Measurements from ENCODE around the gene CCRL2. TPM values are rescaled to one million over a fixed set of nuclear protein-coding genes. Genes with fewer than 3 reads are reported as not detected.
"Not testable (repeated sequence)": the region's sequence is repeated elsewhere in the genome, so short reads cannot be mapped to it uniquely, and the experiment has no call there.

Gene CCRL2
- polyA plus RNA-seq, 1 experiment = not detected

GRCh38 chr3:46422617-46423016 lies 15.6 kb downstream of the CCRL2 start:
- no peak for DNase-seq (ENCODE audit: low read depth)
- Histone ChIP-seq H3K4me3 (ENCODE audit: low read depth, low read length) (no peak overlapping the region), H3K27me3 (ENCODE audit: control insufficient read depth, insufficient read depth, low read length) (no peaks in the 10 kb centered on the region), H3K36me3 (ENCODE audit: control insufficient read depth, insufficient read depth, low read length) (no peaks in the 10 kb centered on the region)
- TF ChIP-seq CTCF (IDR thresholded peaks at IDR 0.05; ENCODE audit: insufficient read depth, low read depth, low read length) = no peak
- ChIA-PET POLR2A (no interaction called here), CTCF (no interaction called here)

- TF ChIP-seq CTCF (IDR thresholded peaks at IDR 0.05; ENCODE audit: insufficient read depth, low read depth, low read length) = no peak
- no peak overlapping the region for H3K4me3 ChIP-seq (ENCODE audit: low read depth, low read length)
- POLR2A ChIA-PET = no interaction called here
- H3K27me3 ChIP-seq (ENCODE audit: control insufficient read depth, insufficient read depth, low read length) = no peaks in the 10 kb centered on the region
- DNase-seq (ENCODE audit: low read depth) = no peak
- CTCF ChIA-PET = no interaction called here
- H3K36me3 ChIP-seq (ENCODE audit: control insufficient read depth, insufficient read depth, low read length) = no peaks in the 10 kb centered on the region
Observed at GRCh38 chr3:46423588-46423987, 16.5 kb downstream of the CCRL2 start.

- H3K36me3 ChIP-seq (ENCODE audit: control insufficient read depth, insufficient read depth, low read length); CTCF ChIA-PET; POLR2A ChIA-PET; DNase-seq (ENCODE audit: low read depth); H3K4me3 ChIP-seq (ENCODE audit: low read depth, low read length); H3K27me3 ChIP-seq (ENCODE audit: control insufficient read depth, insufficient read depth, low read length): not testable (repeated sequence)
Observed at GRCh38 chr3:46426476-46426875, 19.4 kb downstream of the CCRL2 start.

GRCh38 chr3:46427404-46427803 lies 20.3 kb downstream of the CCRL2 start:
- H3K4me3 ChIP-seq (ENCODE audit: low read depth, low read length); H3K36me3 ChIP-seq (ENCODE audit: control insufficient read depth, insufficient read depth, low read length); POLR2A ChIA-PET; H3K27me3 ChIP-seq (ENCODE audit: control insufficient read depth, insufficient read depth, low read length); DNase-seq (ENCODE audit: low read depth): not testable (repeated sequence)
- CTCF ChIA-PET = interaction anchor here (1.2 kb wide), 1 partner anchor 12 kb away, joined by 3 read pairs; no protein-coding TSS in a partner anchor

GRCh38 chr3:46427916-46428833 lies 21.1 kb downstream of the CCRL2 start:
- H3K27me3 ChIP-seq (ENCODE audit: control insufficient read depth, insufficient read depth, low read length) = no peaks in the 10 kb centered on the region
- TF ChIP-seq CTCF (IDR thresholded peaks at IDR 0.05; ENCODE audit: insufficient read depth, low read depth, low read length) = no peak
- CTCF ChIA-PET = interaction anchor here (1.2 kb wide), 2 partner anchors 13 to 44 kb away, joined by 3 read pairs; no protein-coding TSS in a partner anchor
- H3K4me3 ChIP-seq (ENCODE audit: low read depth, low read length) = no peak overlapping the region
- no peaks in the 10 kb centered on the region for H3K36me3 ChIP-seq (ENCODE audit: control insufficient read depth, insufficient read depth, low read length)
- POLR2A ChIA-PET = no interaction called here
- DNase-seq (ENCODE audit: low read depth) = no peak

GRCh38 chr3:46429250-46429649 lies 22.2 kb downstream of the CCRL2 start:
- CTCF ChIA-PET = interaction anchor here (1.2 to 1.3 kb wide), 2 partner anchors 21 to 43 kb away, joined by 3 to 4 read pairs; no protein-coding TSS in a partner anchor
- TF ChIP-seq CTCF (IDR thresholded peaks at IDR 0.05; ENCODE audit: insufficient read depth, low read depth, low read length) = no peak

More at GRCh38 chr3:46429250-46429649, 22.2 kb downstream of the CCRL2 start:
- Histone ChIP-seq H3K27me3 (ENCODE audit: control insufficient read depth, insufficient read depth, low read length) (no peaks in the 10 kb centered on the region), H3K4me3 (ENCODE audit: low read depth, low read length) (no peak overlapping the region), H3K36me3 (ENCODE audit: control insufficient read depth, insufficient read depth, low read length) (no peaks in the 10 kb centered on the region)
- POLR2A ChIA-PET = no interaction called here
- no peak for DNase-seq (ENCODE audit: low read depth)

Data from BJ (cell line).